CD4-positive, alpha-beta T cell treated with Interleukin-4 for 4 hours (primary cell): ENCODE data around the gene DDX41.
"Not testable (repeated sequence)": the region's sequence is repeated elsewhere in the genome, so short reads cannot be mapped to it uniquely, and the experiment has no call there.

ENCODE experiments used
- DNase-seq: peaks from one replicate; pipeline ENCODE4 v3.0.0-alpha.2; 2020

The DDX41 gene

DNA sequence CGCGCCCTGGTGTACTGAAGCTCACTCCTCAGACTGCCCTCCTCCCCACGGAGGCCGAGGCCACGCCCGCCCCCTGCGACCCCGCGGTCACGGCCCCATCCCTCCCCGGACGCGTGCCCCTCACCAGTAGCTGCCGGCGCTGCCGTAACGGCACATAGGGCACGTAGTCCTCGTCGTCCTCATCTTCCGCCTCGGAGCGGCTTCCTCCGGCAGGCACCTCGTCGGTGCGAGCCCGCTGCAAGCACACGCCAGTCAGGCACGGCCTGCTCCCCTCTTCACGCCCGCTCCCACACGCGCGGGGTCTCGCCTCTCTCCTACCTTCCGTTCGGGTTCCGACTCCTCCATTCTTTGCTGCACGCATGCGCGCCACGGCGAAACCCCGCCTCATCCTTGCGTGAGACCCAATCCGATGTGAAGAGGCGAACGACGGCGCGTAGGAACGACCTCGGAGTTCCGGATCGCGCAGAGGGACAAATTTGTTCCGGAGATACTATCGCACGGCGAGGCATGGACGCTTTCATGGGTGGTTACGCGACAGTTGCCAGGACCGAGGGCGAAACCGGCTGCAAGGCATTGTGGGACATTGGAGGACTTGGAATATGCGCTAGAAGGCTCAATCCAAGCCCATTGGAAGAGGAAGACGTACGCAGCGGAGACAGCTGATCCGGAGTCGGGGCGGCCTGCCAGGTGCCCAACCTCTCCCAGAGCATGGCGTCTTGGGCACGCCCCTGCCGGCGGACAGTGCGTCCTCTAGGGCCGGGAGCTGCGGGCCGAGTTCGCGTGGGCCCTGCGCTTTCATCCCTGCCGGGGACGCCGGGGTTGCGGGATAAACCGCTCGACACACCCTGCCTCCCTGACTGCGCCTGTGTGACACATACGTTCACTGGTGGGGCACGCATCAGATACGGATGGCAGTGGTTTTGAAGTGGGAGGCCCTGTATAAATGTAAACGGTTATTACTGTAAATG is at the start of gene DDX41:
TSS of gene DDX41 (minus strand) at position 361 of the 968 bp plus-strand sequence. CDS start at position 345, 16 bp downstream.
- peak; percentile 97 for DNase-seq

GRCh38 chr5:177565046-177565445 is 48.3 kb upstream of the DDX41 start:
- DNase-seq = no peak

- not testable (repeated sequence) for DNase-seq
These were observed 42.7 kb upstream of the DDX41 start for GRCh38 chr5:177559446-177559941.

DNA sequence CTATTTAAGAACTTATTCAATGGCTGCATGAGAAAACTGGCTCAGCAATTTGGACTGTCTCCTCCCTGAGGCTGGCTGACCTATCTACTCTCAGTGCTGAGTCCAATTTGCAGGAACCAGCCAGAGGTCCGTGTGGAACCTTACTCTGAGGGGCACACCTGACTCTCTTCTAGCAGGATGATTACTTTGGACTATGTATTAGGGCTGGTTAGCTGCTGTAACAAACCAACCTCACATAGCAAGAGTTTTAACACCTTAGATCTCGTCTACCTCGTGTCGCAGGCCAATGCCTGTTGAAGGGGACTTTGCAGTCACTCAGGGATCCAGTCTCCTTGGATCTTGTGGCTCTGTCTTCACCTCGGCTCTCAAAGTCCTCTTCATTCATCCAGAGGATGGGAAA is 41.0 kb upstream of the DDX41 start:
- no peak for DNase-seq

GRCh38 chr5:177557041-177557647 is 40.4 kb upstream of the DDX41 start:
- DNase-seq = peak; percentile 35

DNA sequence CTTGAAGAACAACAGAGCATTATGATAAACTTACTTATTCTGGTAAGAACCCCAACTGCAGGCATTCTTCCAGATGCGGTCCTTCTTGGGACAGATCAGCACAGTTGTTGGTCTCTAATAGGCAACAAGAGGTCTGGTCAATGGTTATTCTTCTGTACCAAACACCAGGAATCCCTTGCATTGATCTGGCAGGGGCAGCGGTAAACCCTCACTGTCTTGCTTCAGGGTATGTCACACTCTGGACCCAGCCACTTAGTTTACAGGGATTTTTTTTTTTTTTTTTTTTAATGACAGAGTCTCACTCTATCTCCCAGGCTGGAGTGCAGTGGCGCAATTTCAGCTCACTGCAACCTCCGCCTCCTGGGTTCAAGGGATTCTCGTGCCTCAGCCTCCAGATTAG is 38.9 kb upstream of the DDX41 start:
- DNase-seq = no peak

- DNase-seq = no peak
These were observed 38.5 kb upstream of the DDX41 start for GRCh38 chr5:177555228-177555627.

- peak; percentile 95 for DNase-seq
These were observed 37.8 kb upstream of the DDX41 start, which contains the start of gene FAM193B for GRCh38 chr5:177554474-177555111. Gene FAM193B, minus strand, starts transcription at chr5:177554563. Its CDS starts 105 bp downstream, at chr5:177554458.

DNA sequence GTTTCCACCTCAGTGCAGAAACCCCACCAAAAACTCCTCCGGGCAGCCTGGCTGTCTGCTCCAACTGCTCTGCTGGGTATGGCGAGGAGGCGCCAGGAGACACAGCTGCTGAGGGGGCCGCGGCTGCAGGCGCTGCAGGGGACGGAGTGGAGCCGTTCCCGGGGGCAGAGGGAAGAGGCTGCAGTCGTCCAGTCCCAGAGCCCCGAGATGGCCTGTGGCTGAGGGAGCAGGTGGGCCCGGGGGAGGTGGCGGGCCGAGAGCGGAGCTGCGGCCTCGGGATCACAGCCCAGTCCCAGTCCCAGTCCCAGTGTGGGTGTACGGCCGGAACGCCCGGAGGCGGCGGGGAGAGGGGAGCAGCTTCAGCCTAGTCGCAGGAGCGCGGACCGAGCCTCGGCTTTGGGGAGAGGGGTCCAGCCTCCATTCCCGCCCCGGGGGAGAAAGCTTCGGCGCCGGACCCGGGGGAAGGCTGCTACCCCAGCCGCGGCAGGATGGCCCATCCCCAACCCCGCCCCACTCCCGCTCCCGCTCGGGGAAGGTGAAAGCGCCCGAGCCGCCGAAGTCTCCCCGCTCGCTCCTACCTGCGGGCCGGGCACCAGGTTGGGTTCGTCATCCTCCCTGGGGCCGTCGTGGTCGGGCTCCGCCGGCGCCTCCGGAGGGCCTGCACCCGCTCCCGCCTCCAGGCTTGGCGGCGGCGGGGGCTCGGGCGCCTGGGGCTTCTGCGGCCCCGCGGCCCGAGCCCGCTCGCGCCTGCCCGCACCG is 37.1 kb upstream of the DDX41 start:
- DNase-seq = peak; percentile 18

- DNase-seq = no peak
These were observed 36.2 kb upstream of the DDX41 start for GRCh38 chr5:177552839-177553455.

DNA sequence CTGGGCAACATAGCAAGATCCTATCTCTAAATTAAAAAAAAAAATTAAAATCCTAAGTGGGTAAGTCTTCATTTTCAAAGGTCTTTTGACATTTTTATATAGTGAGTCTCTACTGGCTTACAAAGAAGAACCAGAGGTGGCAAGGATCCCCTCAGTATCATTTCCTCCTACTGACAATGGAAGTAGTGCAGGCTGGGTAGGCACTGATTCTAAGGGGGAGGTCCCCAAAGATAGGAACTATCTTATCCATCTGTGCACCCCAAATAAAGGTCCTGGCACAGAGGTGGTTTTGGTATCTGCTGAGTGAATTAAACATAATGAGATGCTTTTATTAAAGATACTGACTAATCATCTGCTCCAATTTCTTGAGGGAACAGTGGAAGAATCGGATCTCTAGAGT is 33.4 kb upstream of the DDX41 start:
- DNase-seq = no peak

GRCh38 chr5:177548495-177548894 is 31.7 kb upstream of the DDX41 start:
- DNase-seq = no peak

DNA sequence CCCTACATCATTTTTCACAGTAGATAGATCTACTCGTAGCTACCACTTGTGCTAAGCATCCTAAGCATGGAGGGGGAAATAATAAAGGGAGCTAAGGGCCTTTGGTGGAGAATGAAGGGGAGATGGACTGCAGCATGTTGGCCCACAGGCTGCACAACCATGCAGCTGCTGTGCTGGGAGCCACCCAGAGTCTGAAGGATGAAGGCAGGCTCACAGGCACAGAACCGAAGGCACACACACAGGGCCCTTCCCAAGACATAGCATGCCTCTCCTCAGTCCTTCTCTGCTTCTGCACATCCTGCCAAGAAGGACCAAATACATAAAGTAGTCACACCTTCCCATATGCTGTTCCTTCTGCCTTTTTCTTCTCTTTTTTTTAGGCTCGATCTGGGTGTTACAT is 31.0 kb upstream of the DDX41 start:
- DNase-seq = no peak

GRCh38 chr5:177546258-177546741 is 29.5 kb upstream of the DDX41 start:
- no peak for DNase-seq

GRCh38 chr5:177545487-177546257 is 28.9 kb upstream of the DDX41 start:
- DNase-seq = no peak

GRCh38 chr5:177542816-177543465 is 26.2 kb upstream of the DDX41 start:
- DNase-seq = no peak

GRCh38 chr5:177540438-177540837 is 23.7 kb upstream of the DDX41 start:
- no peak for DNase-seq

- DNase-seq = no peak
These were observed 22.6 kb upstream of the DDX41 start for GRCh38 chr5:177539411-177539810.

DNA sequence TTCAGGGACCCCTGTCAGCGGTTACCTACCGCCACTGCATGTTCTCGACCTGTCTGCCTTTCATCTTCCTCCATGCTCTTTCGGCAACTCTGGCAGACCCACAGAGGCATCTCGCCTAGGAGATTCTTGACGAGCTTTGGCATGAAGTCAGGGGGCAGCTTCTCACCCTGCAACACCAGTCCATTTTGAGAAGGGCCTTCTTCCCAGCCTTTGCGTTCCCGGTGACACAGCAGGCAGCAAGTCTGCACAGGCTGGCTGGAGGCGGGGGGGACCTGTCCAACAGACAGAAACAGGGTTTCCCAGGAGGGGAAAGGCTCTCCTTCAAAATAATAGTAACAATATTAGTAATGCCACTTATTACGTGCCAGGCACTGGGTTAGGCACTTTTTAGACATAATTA is 22.1 kb upstream of the DDX41 start:
- DNase-seq = no peak
